GM19193 (cell line): ENCODE measurements around the gene TP73.

Experiments used
- POLR2A ChIP-seq: IDR thresholded peaks from 4 replicates; pipeline ENCODE4 v1.6.1; 2011; ENCODE audit not compliant: insufficient read depth, insufficient read length; ENCODE audit errors: extremely low read depth

Gene TP73

GRCh38 chr1:3761296-3762010 lies 109.1 kb downstream of the TP73 start:
- no peak for TF ChIP-seq POLR2A

- TF ChIP-seq POLR2A = no peak
Observed at GRCh38 chr1:3762151-3762872, 110.0 kb downstream of the TP73 start.

GRCh38 chr1:3762873-3763228 lies 110.5 kb downstream of the TP73 start:
- TF ChIP-seq POLR2A = no peak

- no peak for TF ChIP-seq POLR2A
Observed at GRCh38 chr1:3763351-3764125, 111.2 kb downstream of the TP73 start.

- TF ChIP-seq POLR2A = no peak
Observed at GRCh38 chr1:3767328-3767925, 115.1 kb downstream of the TP73 start.

- no peak for TF ChIP-seq POLR2A
Observed at GRCh38 chr1:3768811-3769390, 116.6 kb downstream of the TP73 start.

GRCh38 chr1:3770047-3770765 lies 117.9 kb downstream of the TP73 start:
- TF ChIP-seq POLR2A = no peak

GRCh38 chr1:3771108-3772026 lies 119.1 kb downstream of the TP73 start:
- TF ChIP-seq POLR2A = no peak

- peak; percentile 31 for TF ChIP-seq POLR2A
Observed at GRCh38 chr1:3772027-3772714, 119.9 kb downstream of the TP73 start.

- TF ChIP-seq POLR2A = no peak
Observed at GRCh38 chr1:3772715-3773571, 120.6 kb downstream of the TP73 start, which contains the start of gene SMIM1. SMIM1 (plus strand) TSS chr1:3772749; CDS start chr1:3775374, 2,625 bp downstream.

GRCh38 chr1:3773572-3774275 lies 121.4 kb downstream of the TP73 start:
- no peak for TF ChIP-seq POLR2A
